ENCODE results near the gene ACIN1.

ACIN1 gene

DNA sequence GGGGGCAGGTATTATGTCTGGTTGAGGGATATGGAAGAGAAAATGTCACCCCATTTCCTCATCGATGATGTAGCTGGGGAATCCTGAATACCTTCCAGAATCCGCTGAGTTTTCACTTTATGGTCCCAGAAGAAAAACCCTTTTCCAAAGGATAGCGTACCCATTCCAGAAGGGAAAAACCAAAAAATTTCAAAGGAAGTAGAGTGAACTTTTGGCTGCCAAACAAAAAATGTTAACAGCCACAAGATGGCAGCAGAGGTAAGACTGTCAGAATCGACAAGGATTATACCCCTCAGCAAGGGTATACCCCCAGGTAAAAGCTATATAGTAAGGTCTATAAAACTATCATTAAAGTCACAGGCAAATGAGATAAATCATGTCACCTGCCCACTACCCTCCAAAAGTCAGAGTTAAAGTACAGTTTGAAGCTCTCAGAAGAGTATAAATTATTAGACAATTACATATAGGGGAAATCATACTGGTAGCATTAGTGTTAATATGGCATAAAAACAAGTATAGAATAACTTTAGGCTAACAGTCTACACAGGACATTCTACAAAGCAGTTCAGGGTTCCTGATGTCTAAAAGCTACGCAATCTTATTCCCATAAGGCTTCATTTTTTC is 18.0 kb downstream of the ACIN1 start:
- H3K9me3 Mint-ChIP-seq, result no peaks in the 10 kb centered on the region
- no peak overlapping the region for H3K4me3 Mint-ChIP-seq
- peaks cover 13% of the 10 kb centered on the region for H3K4me1 Mint-ChIP-seq
- H3K27me3 Mint-ChIP-seq (ENCODE audit: low read depth), result no peaks in the 10 kb centered on the region
- peaks cover 75% of the 10 kb centered on the region for H3K36me3 Mint-ChIP-seq (ENCODE audit: low read depth)
- TF ChIP-seq, protein P1, sequence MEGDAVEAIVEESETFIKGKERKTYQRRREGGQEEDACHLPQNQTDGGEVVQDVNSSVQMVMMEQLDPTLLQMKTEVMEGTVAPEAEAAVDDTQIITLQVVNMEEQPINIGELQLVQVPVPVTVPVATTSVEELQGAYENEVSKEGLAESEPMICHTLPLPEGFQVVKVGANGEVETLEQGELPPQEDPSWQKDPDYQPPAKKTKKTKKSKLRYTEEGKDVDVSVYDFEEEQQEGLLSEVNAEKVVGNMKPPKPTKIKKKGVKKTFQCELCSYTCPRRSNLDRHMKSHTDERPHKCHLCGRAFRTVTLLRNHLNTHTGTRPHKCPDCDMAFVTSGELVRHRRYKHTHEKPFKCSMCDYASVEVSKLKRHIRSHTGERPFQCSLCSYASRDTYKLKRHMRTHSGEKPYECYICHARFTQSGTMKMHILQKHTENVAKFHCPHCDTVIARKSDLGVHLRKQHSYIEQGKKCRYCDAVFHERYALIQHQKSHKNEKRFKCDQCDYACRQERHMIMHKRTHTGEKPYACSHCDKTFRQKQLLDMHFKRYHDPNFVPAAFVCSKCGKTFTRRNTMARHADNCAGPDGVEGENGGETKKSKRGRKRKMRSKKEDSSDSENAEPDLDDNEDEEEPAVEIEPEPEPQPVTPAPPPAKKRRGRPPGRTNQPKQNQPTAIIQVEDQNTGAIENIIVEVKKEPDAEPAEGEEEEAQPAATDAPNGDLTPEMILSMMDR (IDR thresholded peaks at IDR 0.05; ENCODE audit: unreplicated experiment in 3 of 3), result peak; percentile 57 to 65 (median 63)
- no peak overlapping the region for H3K27ac Mint-ChIP-seq

DNA sequence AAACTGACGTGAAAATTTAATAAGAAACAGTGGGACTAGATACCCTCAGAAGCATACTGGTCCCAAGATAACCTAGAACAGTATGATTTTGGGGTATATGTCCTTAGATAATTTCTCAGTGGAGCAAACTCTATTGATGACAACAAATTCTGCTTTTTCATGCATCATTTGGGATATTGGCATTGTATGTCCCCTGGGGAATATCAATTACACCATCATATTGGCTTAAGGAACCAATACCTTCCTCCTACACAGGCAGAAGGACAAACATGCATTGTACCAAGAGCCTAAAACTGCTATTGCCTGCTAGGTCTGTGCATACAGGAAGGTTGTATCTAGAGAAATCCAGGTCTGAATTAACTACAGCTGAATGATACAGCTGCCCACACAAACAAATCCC is 20.0 kb downstream of the ACIN1 start:
- no peaks in the 10 kb centered on the region for H3K9me3 Mint-ChIP-seq
- no peak overlapping the region for H3K4me3 Mint-ChIP-seq
- H3K27me3 Mint-ChIP-seq (ENCODE audit: low read depth), result no peaks in the 10 kb centered on the region
- no peak overlapping the region for H3K27ac Mint-ChIP-seq
- TF ChIP-seq, protein P1 (IDR thresholded peaks at IDR 0.05; ENCODE audit: unreplicated experiment in 3 of 3), result no peak
- H3K4me1 Mint-ChIP-seq, result peaks cover 28% of the 10 kb centered on the region
- peaks cover 66% of the 10 kb centered on the region for H3K36me3 Mint-ChIP-seq (ENCODE audit: low read depth)

GRCh38 chr14:23071921-23072539 is 22.9 kb downstream of the ACIN1 start:
- Mint-ChIP-seq H3K4me1 (peaks cover 41% of the 10 kb centered on the region), H3K27me3 (ENCODE audit: low read depth) (no peaks in the 10 kb centered on the region), H3K27ac (peak overlapping the region; percentile 95 to 98 (median 96)), H3K4me3 (peak overlapping the region; percentile 91 to 94 (median 94)), H3K36me3 (ENCODE audit: low read depth) (peaks cover 55% of the 10 kb centered on the region), H3K9me3 (no peaks in the 10 kb centered on the region)
- TF ChIP-seq, protein P1 (IDR thresholded peaks at IDR 0.05; ENCODE audit: unreplicated experiment in 3 of 3), result no peak

- TF ChIP-seq, protein P1 (IDR thresholded peaks at IDR 0.05; ENCODE audit: unreplicated experiment in 3 of 3), result no peak
- peaks cover 56% of the 10 kb centered on the region for H3K36me3 Mint-ChIP-seq (ENCODE audit: low read depth)
- H3K9me3 Mint-ChIP-seq, result no peaks in the 10 kb centered on the region
- peak overlapping the region; percentile 95 to 98 (median 96) for H3K27ac Mint-ChIP-seq
- H3K4me1 Mint-ChIP-seq, result peaks cover 41% of the 10 kb centered on the region
- H3K27me3 Mint-ChIP-seq (ENCODE audit: low read depth), result no peaks in the 10 kb centered on the region
- H3K4me3 Mint-ChIP-seq, result peak overlapping the region; percentile 91 to 94 (median 94)
Measured at GRCh38 chr14:23071244-23071920, 23.6 kb downstream of the ACIN1 start.

DNA sequence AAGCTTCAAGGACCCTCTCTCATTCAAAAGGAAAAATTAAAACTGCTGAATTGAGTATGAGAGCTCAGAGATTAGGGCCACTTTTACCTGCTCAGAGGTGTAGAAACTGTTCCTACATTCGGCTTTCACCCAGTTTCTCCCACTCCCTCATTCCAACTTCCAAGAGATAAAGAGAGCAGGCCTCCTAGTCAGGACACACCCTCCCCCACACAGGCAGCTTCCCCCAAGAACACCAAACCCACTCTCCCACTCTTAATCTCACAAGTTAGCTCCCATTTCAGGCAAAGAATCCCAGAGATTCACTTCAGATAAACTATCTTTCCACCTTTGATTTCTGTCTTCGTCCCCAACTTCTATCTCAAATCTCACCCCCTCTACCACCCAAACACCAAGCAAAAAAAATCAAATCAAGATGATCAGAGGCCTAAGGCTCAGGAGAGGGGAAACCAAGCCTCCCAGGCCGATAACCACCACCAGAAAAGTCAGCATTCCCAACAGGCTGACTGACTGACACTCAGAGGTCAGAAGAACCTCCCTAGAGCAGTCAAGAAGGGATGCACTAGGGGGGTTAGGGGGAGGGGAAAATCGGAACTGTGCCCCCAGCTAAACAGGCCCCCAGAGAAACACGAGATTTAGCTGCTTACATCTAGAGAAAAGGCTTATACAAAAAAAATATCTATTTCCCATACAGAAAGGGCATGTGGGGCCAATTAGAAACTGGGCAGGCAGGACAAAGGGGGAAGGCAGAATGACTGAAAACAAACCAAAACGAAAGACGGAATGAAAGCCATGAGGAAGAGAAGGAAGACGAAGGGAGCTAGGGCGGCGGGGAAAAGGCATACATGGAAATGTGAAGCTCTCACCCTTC is 24.4 kb downstream of the ACIN1 start:
- Mint-ChIP-seq H3K4me3 (peak overlapping the region; percentile 91 to 94 (median 94)), H3K36me3 (ENCODE audit: low read depth) (peaks cover 57% of the 10 kb centered on the region), H3K27ac (peak overlapping the region; percentile 95 to 98 (median 96)), H3K4me1 (peaks cover 47% of the 10 kb centered on the region), H3K27me3 (ENCODE audit: low read depth) (no peaks in the 10 kb centered on the region), H3K9me3 (no peaks in the 10 kb centered on the region)
- TF ChIP-seq, protein P1 (IDR thresholded peaks at IDR 0.05; ENCODE audit: unreplicated experiment in 3 of 3), result no peak

All from nephron (organoid).